Astrocyte (in vitro differentiated cells and primary cell): ENCODE measurements around the gene NOCT. TPM values are rescaled to one million over a fixed set of nuclear protein-coding genes. Genes with fewer than 3 reads are reported as not detected.
A peak's percentile ranks its signal among the peaks of the same experiment; 100 is the strongest.

Experiments
- DNase-seq: peaks from one replicate; pipeline ENCODE4 v3.0.0-alpha.2; 2010; ENCODE audit warnings: low read depth
- FAIRE-seq: peaks from 2 replicates; lab custom pipeline; 2011; peaks lifted over from hg19 to GRCh38; lab: Jason Lieb, UNC
- H2AFZ ChIP-seq: 2 replicates; pipeline ENCODE4 v1.6.0; 2012; ENCODE audit warnings: low read depth, low read length, inconsistent platforms
- H3K27ac ChIP-seq: 2 replicates; pipeline ENCODE4 v1.5.1; 2011; ENCODE audit warnings: low read depth, low read length, inconsistent platforms
- H3K27me3 ChIP-seq: 2 replicates; pipeline ENCODE4 v1.6.0; 2011; ENCODE audit warnings: low read length, inconsistent platforms; ENCODE audit not compliant: insufficient read depth
- H3K36me3 ChIP-seq: 2 replicates; pipeline ENCODE4 v1.5.1; 2011; ENCODE audit warnings: low read length, inconsistent platforms; ENCODE audit not compliant: insufficient read depth
- H3K4me1 ChIP-seq: 2 replicates; pipeline ENCODE4 v1.5.1; 2011; ENCODE audit warnings: low read length, inconsistent platforms; ENCODE audit not compliant: insufficient read depth
- H3K4me2 ChIP-seq: 2 replicates; pipeline ENCODE4 v1.6.0; 2012; ENCODE audit warnings: low read length, inconsistent platforms
- H3K4me3 ChIP-seq: 2 replicates; pipeline ENCODE4 v1.5.1; 2011; ENCODE audit warnings: low read depth, mild to moderate bottlenecking, low read length, inconsistent platforms; ENCODE audit not compliant: insufficient read depth
- H3K79me2 ChIP-seq: 2 replicates; pipeline ENCODE4 v1.6.0; 2012; ENCODE audit warnings: mild to moderate bottlenecking, low read length, inconsistent platforms; ENCODE audit not compliant: insufficient read depth
- H3K9ac ChIP-seq: 2 replicates; pipeline ENCODE4 v1.6.0; 2012; ENCODE audit warnings: mild to moderate bottlenecking, low read length, inconsistent platforms
- H3K9me3 ChIP-seq: 2 replicates; pipeline ENCODE4 v1.5.1; 2012; ENCODE audit warnings: low read depth, mild to moderate bottlenecking, low read length, inconsistent platforms; ENCODE audit not compliant: insufficient read depth
- H4K20me1 ChIP-seq: 2 replicates; pipeline ENCODE4 v1.6.0; 2012; ENCODE audit warnings: low read length, inconsistent platforms; ENCODE audit not compliant: insufficient read depth
- H3K27ac Mint-ChIP-seq: one replicate; pipeline ENCODE4 v1.8.0; 2021; ENCODE audit warnings: mild to moderate bottlenecking, mixed read lengths; ENCODE audit not compliant: unreplicated experiment
- H3K27me3 Mint-ChIP-seq: one replicate; pipeline ENCODE4 v1.8.0; 2021; ENCODE audit warnings: low read depth, mixed read lengths; ENCODE audit not compliant: unreplicated experiment
- H3K36me3 Mint-ChIP-seq: one replicate; pipeline ENCODE4 v1.8.0; 2021; ENCODE audit warnings: low read depth, mixed read lengths; ENCODE audit not compliant: unreplicated experiment
- H3K4me1 Mint-ChIP-seq: one replicate; pipeline ENCODE4 v1.8.0; 2021; ENCODE audit warnings: low read depth, mixed read lengths; ENCODE audit not compliant: unreplicated experiment
- H3K4me3 Mint-ChIP-seq: one replicate; pipeline ENCODE4 v1.8.0; 2021; ENCODE audit warnings: mild to moderate bottlenecking, moderate library complexity, mixed read lengths; ENCODE audit not compliant: unreplicated experiment
- H3K9me3 Mint-ChIP-seq: one replicate; pipeline ENCODE4 v1.8.0; 2021; ENCODE audit warnings: mild to moderate bottlenecking, mixed read lengths; ENCODE audit not compliant: unreplicated experiment
- CTCF ChIP-seq: IDR thresholded peaks from 2 replicates; pipeline ENCODE4 v1.5.1; 2011; ENCODE audit warnings: low read depth, mild to moderate bottlenecking, inconsistent platforms, low read length, moderate library complexity; ENCODE audit not compliant: insufficient read depth
- EZH2 ChIP-seq: IDR thresholded peaks from 2 replicates; pipeline ENCODE4 v1.6.1; 2012; ENCODE audit warnings: mild to moderate bottlenecking, low read length, inconsistent platforms; ENCODE audit not compliant: insufficient read depth
- total RNA-seq: library from RNA; stranded (reverse); gene quantifications from 2 replicates; pipeline ENCODE4 v1.2.1, GENCODE V29; 2021

NOCT gene
- total RNA-seq, 1 donor from 2014 or later = 73.6 TPM

- Histone ChIP-seq H2AFZ (no peak overlapping the region), H3K9me3 (no peaks in the 10 kb centered on the region), H4K20me1 (peaks cover 94% of the 10 kb centered on the region), H3K4me2 (no peak overlapping the region), H3K79me2 (peaks cover 98% of the 10 kb centered on the region), H3K4me1 (no peaks in the 10 kb centered on the region), H3K27ac (no peak overlapping the region), H3K4me3 (no peak overlapping the region), H3K36me3 (no peaks in the 10 kb centered on the region), H3K9ac (no peak overlapping the region), H3K27me3 (no peaks in the 10 kb centered on the region)
- peaks cover 37% of the 10 kb centered on the region for H3K4me1 Mint-ChIP-seq
- DNase-seq (no peak), FAIRE-seq (no peak)
- H3K27ac Mint-ChIP-seq = no peak overlapping the region
- peaks cover 23% of the 10 kb centered on the region for H3K36me3 Mint-ChIP-seq
- no peaks in the 10 kb centered on the region for H3K27me3 Mint-ChIP-seq
- no peaks in the 10 kb centered on the region for H3K9me3 Mint-ChIP-seq
- H3K4me3 Mint-ChIP-seq = peak overlapping the region; percentile 17
- TF ChIP-seq EZH2 (no peak), CTCF (no peak)
Observed at GRCh38 chr4:139035650-139036049, 20.1 kb downstream of the NOCT start.

GRCh38 chr4:139036885-139037284 is 21.3 kb downstream of the NOCT start:
- Histone ChIP-seq H3K9ac (no peak overlapping the region), H2AFZ (no peak overlapping the region), H3K9me3 (no peaks in the 10 kb centered on the region), H3K4me1 (no peaks in the 10 kb centered on the region), H4K20me1 (peaks cover 92% of the 10 kb centered on the region), H3K27ac (no peak overlapping the region), H3K27me3 (no peaks in the 10 kb centered on the region), H3K4me2 (no peak overlapping the region), H3K4me3 (no peak overlapping the region), H3K79me2 (peaks cover 98% of the 10 kb centered on the region), H3K36me3 (no peaks in the 10 kb centered on the region)
- no peak overlapping the region for H3K4me3 Mint-ChIP-seq
- peaks cover 24% of the 10 kb centered on the region for H3K36me3 Mint-ChIP-seq
- no peak for TF ChIP-seq CTCF
- TF ChIP-seq EZH2 = no peak
- DNase-seq = no peak
- H3K4me1 Mint-ChIP-seq = peaks cover 34% of the 10 kb centered on the region
- H3K27ac Mint-ChIP-seq = peak overlapping the region; percentile 44
- no peak for FAIRE-seq
- no peaks in the 10 kb centered on the region for H3K27me3 Mint-ChIP-seq
- no peaks in the 10 kb centered on the region for H3K9me3 Mint-ChIP-seq

GRCh38 chr4:139038874-139039443 is 23.4 kb downstream of the NOCT start:
- H3K9ac ChIP-seq = no peak overlapping the region
- H3K36me3 Mint-ChIP-seq = peaks cover 31% of the 10 kb centered on the region
- no peak overlapping the region for H3K27ac Mint-ChIP-seq
- peaks cover 86% of the 10 kb centered on the region for H4K20me1 ChIP-seq
- no peak for TF ChIP-seq EZH2
- TF ChIP-seq CTCF = no peak
- peaks cover 93% of the 10 kb centered on the region for H3K79me2 ChIP-seq
- H3K36me3 ChIP-seq = peaks cover 7% of the 10 kb centered on the region
- no peaks in the 10 kb centered on the region for H3K9me3 ChIP-seq
- H2AFZ ChIP-seq = no peak overlapping the region
- DNase-seq (no peak), FAIRE-seq (no peak)
- no peaks in the 10 kb centered on the region for H3K9me3 Mint-ChIP-seq
- no peak overlapping the region for H3K4me3 ChIP-seq
- no peaks in the 10 kb centered on the region for H3K27me3 ChIP-seq
- no peaks in the 10 kb centered on the region for H3K4me1 ChIP-seq
- no peaks in the 10 kb centered on the region for H3K27me3 Mint-ChIP-seq
- no peak overlapping the region for H3K27ac ChIP-seq
- H3K4me2 ChIP-seq = no peak overlapping the region
- peaks cover 33% of the 10 kb centered on the region for H3K4me1 Mint-ChIP-seq
- no peak overlapping the region for H3K4me3 Mint-ChIP-seq
